SK-N-SH (cell line): Measurements from ENCODE around the gene UGP2.

ENCODE experiments used
- CTCF ChIP-seq: fragments of 200-600 bp; sonication (generic); IDR thresholded peaks from 2 replicates; pipeline ENCODE4 v1.6.1; 2017; ENCODE audit warnings: antibody characterized with exemption, mild to moderate bottlenecking, moderate library complexity
- EZH2phosphoT487 ChIP-seq: fragments of 200-600 bp; sonication (generic); IDR thresholded peaks from 2 replicates; pipeline ENCODE4 v1.6.1; 2017; ENCODE audit warnings: low read depth, mixed run types, mild to moderate bottlenecking, antibody characterized with exemption, moderate library complexity, borderline replicate concordance
- GATA2 ChIP-seq: sonication (generic); formaldehyde crosslinking; IDR thresholded peaks from 2 replicates; pipeline ENCODE4 v1.5.0; 2020; ENCODE audit warnings: mild to moderate bottlenecking, missing genetic modification reagents
- PBX3 ChIP-seq: IDR thresholded peaks from 2 replicates; pipeline ENCODE4; 2012

- no peak for TF ChIP-seq CTCF
- TF ChIP-seq GATA2 (CRISPR knock-in tag), result no peak
- no peak for TF ChIP-seq EZH2phosphoT487
- no peak for TF ChIP-seq PBX3
Observed at GRCh38 chr2:63820969-63821368, 20.7 kb upstream of the UGP2 start.
